GM21381 (cell line): Measurements from ENCODE around the gene HOXA4.
A peak's percentile ranks its signal among the peaks of the same experiment; 100 is the strongest.

Experiments
- ATAC-seq: cut with Tn5 transposase; IDR thresholded peaks from one replicate; pipeline ENCODE4 v1.9.1; 2021; ENCODE audit warnings: mild to moderate bottlenecking, moderate library complexity; ENCODE audit not compliant: unreplicated experiment

Gene HOXA4

DNA sequence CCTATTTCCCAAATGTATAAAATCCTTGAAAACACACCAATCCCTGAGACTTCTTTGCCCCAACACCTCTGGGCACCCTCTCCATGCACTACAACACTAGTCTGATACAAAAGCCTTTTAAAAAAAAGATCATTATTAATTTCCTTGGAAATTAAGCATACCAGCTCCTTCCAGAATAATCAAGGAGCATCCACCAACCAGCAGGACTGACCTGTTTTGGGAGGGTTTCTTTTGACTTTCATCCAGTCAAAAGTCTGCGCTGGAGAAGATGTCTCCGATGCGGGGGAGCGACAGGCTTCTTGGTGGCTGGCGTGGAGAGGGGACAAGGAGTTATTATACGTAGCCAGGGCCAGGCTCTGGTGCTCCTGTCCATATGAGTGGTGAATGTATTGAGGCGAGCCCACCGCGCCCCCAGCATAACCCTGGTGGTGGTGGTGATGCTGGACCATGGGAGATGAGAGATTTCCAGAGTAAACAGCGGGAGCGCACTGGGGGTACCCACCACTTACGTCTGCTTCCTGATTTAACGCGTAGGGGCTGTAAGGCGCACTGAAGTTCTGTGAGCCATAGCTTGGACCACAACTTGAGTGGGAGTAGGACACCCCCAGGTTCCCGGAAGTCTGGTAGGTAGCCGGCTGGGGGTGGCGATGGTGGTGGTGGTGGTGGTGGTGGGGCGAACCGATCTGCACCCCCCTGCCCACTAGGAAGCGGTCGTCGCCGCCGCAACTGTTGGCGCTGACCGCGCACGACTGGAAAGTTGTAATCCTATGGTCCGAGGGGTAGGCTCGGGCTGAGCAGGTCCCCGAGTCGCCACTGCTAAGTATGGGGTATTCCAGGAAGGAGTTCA lies 35.3 kb downstream of the HOXA4 start:
- no peak for ATAC-seq

DNA sequence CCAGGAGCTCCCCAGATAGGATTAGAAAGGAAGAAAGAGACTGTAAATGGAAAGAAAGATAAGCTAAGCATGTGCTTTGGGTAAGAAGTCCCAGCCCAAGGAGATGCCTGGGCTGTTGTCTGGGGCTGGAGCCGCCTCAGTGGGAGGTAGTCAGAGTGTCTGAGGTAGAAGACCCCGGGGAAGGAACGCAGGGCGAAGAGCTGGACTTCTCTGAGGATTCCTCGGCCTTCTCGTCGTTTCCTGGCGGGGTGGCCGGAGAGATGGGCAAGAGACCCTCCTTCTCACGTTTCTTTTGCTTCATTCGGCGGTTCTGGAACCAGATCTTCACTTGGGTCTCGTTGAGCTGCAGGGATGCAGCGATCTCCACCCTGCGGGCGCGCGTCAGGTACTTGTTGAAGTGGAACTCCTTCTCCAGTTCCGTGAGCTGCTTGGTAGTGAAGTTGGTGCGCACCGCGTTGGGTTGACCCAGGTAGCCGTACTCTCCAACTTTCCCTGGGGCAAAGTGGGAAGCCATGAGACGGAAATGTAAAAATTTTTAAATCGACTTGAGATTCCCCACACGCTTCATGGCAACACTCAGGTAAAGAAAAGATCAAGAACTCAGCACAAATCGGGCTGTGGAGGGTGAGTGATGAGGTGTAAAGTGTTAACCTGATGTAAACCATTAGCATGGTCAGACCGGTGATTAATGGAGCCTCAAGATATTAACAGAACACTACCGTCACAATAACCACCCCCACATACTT lies 36.1 kb downstream of the HOXA4 start:
- ATAC-seq = no peak

DNA sequence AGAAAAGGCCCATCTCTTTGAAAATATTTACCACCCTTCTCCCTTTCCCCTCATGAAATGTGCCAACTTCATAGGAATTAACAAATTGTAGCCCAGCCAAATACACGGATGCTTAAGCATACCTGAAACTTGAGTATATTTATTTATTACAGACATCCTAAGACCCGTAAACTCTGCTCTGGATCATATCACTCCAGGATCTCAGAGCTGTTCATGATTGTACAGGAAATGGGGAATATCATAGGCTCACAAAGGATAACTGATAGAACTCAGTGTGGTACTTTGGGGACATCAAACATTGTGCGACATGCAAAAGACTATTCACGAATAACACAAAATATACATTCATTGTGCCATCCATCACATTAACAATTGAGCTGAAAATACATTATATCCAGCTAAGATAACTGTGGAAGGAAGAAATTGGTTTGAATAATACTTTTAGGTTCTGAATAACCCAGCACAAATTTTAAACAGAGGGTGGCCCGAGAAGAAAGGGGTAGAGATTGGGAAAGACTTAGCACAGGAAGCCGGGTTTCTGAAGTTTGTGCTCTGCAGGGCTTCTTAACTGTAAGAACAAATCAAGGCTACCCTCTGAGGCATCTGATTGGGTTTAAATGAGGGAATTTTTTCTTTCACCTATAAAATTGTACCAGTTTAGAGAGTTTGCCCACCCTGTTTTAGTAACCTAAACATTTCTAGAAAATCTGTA lies 37.2 kb downstream of the HOXA4 start:
- no peak for ATAC-seq

DNA sequence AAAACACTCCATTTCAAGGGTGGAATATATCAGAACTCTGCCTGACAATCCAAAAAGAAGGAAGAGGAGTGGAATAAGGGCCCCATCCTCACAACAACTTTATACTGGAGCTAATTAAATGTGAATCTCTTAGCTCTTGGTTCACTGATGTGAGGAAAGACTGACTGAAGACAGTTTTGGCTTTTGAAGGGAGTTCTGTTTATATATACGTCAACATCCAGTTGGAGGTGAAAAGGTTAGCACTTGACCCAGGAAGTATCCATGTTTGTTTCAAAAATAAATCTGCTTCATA lies 37.8 kb downstream of the HOXA4 start:
- ATAC-seq = no peak

DNA sequence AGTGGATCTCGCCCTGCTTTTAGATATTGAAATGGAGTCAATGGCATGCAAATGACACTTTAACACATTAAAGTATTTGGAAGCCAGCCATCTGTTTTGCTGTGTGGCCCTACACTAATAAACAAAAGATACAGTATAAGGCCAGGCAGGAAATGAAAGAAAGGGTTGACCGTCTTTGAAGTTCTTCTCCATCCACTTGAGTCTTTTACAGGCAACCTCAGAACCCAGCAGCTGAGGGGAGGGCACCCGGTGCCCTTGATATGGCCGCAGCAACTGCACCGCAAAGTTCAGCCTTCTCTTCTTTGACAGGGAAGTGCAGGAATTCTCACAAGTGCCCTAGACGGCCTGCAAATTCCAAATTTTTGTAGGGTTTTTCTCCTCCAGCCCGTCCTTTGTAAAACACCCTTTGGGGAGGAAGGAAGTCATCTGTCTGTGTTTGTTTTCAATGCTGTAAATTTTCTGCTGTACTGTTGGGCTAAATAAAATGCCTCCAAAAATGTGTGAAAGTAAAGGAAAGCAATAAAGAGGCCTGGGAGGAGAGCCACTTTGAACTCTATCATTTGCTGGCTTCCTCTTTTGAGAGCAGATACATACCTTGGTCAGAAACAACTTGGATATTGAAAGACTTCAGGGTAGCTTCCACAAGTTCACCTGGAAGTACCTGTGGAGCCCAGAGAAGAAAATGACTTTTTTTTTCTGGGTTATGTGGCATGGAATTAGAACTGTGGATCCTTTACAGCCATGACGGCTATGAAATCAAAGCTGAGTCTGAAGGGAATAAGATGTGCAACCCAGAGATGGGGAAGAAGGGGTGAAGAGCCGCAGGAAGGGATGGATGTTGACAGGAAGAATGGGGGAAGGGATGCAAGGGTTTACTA lies 38.4 kb downstream of the HOXA4 start:
- ATAC-seq = no peak

DNA sequence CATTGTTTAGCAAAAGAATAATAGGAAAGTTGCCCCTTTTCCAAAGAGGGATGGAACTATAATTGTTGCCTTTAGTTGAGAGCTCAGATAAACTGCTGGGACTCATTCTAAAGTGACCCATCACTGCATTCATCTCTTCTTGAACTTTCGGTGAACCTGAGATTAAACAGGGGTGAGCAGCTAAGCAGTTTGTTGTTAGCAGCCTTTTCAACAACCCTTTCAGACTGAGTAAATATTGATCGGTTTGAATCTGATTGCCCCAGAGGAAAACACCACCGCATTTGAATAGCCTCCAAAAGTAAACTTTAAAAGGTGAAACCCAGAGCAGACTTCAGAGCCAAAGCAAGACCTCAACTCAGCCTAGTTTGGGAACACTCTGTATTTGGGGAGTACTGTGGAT lies 39.5 kb downstream of the HOXA4 start:
- ATAC-seq = no peak

DNA sequence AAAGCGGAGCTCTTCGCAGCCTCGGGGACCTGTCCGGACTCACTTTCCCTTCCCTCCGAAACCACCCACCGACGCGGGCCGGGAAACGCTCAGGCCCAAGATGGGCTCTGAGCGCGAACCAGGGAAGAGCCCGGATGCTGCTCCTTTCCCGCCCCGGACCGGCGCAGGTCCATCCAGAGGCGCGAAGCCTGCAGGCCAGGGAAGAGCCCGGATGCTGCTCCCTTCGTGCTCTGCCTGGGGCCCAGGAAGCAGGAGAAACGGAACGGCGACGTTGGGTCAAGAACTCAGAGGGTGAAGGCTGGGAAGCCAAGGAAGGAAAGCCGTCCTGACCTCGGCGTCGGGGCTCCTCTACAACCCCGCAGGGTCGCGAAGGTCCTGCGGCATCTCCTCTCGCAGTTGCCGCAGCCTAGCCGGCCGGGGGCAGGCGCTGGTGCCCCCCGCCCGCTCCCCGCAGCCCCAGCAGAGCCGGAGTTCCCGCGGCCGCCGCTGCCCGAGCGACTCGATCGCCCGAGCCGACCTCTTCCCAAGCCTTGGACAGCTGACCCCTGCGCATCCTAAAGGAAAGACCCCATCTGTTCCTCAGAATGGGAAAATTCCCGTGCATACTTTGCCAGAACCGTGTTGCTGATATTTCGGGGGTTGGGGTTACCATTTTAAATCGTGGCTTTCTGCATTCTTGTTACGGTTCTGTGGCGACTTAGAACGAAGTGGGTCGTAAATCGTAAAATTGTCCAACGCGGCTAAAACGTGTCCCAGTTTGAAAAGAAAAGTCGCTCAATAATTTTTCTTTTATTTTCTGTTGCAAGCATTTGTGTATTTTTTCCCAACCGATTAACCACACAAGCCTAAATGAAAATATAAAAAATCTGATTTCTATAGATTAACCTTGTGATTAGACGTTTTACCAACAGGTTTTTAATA lies 42.3 kb downstream of the HOXA4 start:
- no peak for ATAC-seq

DNA sequence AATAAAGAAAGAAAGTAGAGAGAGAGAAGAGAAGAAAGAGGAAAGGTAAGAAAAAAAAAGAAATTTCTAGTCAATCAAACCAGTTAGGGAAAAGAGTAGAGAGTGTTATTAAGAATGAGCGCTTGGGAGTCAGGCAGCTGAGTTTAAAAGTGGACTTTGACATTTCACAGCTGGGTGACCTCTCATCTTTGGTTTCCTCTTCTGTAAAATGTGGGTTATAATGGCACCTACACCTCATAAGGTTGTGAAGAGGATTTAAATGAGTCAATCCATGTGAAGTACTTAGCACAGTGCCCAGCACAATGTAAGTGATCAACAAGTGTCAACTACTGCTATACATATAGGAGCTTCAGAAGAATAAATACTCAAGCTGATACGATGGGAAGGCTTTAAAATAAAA lies 46.9 kb downstream of the HOXA4 start:
- ATAC-seq = no peak

DNA sequence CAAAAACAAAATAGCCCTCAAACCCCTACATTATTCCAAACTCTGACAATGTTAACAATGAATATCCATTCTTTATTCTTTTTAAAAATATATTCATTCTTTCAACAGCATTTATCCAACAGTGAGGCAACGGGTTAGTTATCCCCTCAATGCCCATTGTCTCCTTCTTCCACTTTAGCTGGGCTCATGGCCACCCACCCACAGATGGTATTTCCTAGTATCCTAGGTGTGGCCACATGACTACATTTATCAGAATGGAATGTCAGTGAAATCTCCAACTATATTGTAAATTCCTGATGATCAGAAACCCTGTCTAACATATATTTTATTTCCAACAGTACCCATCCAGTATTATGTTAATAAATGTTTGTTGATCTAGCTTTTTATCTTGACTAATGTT lies 48.4 kb downstream of the HOXA4 start:
- ATAC-seq = no peak

DNA sequence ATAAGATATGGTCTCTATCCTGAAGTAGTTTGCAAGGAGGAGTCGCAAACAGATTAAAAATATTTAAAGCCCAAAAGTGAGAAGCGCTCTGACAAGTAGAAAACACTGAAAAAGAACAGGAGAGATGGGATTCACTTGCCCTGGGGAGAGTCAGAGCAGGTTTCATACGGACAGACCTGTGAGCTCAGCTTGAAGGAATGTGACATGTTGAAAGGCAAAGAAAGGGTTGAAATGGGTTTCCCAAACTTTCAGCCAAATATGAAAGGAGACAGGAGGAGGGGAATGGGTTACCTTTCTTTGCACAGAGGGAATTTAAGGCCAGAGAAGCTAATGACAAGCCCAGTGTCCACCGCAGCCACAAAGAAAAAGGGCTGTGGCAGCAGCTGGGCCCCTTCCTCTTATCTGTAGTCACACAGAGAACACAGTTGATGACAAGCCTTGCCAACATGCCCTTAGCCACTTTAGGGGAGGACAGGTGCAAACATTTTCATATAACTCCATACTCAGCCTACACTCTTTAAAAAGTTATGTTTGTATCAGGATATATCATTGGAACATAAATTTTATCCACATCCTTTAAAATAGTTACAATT lies 49.6 kb downstream of the HOXA4 start:
- ATAC-seq = no peak

DNA sequence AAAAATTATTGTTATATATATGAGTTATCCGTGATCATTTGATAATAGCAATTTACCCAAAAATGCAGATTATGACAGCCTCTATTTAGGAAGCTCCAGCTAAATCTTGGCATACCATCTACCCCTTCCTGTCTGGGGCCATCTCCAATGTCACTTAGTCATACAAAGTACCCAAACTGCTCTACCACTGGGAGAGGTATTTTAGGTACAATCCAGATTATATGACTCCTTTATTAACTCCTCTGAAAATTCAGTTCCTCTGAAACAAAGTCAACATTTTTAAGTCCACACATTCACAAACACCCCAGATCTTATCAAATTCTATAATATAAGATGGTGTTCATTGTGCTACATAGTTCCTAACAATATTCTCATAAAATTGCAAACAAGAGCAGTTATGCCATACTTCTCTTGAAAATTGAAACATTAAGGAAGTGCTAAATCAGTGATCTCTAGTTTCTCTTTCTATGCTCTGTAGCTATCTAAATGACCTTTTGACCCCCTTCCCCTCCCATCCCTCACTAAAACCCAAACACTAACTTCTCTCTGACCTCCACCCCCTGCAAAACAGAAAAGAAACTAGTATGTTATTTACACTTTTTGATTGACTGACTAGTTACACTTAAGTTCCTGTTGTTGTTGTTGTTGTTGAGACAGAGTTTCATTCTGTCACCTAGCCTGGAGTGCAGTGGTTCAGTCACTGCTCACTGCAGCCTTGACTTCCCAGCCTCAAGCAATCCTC lies 51.2 kb downstream of the HOXA4 start:
- peak; percentile 55 for ATAC-seq

DNA sequence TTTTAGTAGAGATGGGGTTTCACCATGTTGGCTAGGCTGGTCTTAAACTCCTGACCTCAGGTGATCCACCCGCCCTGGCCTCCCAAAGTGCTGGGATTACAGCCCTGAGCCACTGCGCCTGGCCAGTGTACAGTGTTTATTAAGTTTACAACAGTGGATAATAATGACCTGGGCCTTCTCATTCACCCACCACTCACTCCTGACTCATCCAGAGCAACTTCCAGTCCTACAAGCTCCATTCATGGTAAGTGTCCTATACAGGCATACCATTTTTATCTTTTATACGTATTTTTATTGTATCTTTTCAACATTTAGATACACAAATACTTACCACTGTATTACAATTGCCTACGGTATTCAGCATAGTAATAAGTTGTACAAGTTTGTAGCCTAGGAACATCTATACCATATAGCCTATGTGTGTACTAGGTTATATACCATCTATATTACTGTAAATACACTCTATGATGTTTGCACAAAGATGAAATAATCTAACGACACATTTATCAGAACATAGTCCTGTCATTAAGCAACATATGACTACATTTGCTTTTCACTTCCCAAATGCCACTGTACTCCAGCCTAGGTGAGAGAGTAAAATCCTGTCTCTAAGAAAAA lies 51.8 kb downstream of the HOXA4 start:
- ATAC-seq = no peak
